Keratinocyte (primary cell): ENCODE measurements around the gene LIME1.

ENCODE experiments used
- CTCF ChIP-seq, 3 experiments: IDR thresholded peaks in 1 of 3; conservative IDR thresholded peaks in 1 of 3; optimal IDR thresholded peaks in 1 of 3; 2 replicates in 2 of 3; 3 replicates in 1 of 3; pipeline versions ENCODE3 to v1.5.1; 2011; ENCODE audit warnings: low read length in 3 of 3, mild to moderate bottlenecking in 3 of 3, moderate library complexity in 2 of 3, control low read depth in 1 of 3, inconsistent platforms in 1 of 3; ENCODE audit not compliant: insufficient read depth in 2 of 3; ENCODE audit errors: extremely low read depth in 1 of 3
- EZH2 ChIP-seq: IDR thresholded peaks from one replicate; pipeline ENCODE4 v1.6.1; 2012; ENCODE audit warnings: inconsistent platforms, mild to moderate bottlenecking, low read length, moderate library complexity

GRCh38 chr20:63707558-63708300 is 28.7 kb upstream of the LIME1 start, which contains the start of the genes ARFRP1 and ZGPAT:
- TF ChIP-seq CTCF (optimal IDR thresholded peaks at IDR 0.05 in 1 of 3, IDR thresholded peaks at IDR 0.05 in 1 of 3, conservative IDR thresholded peaks at IDR 0.05 in 1 of 3; ENCODE audit: extremely low read depth in 1 of 3, insufficient read depth in 2 of 3, low read length in 3 of 3) = no peak
- no peak for TF ChIP-seq EZH2
